WERI-Rb-1 (cell line): ENCODE data around the gene ST6GALNAC4.

Experiments used
- DNase-seq: peaks from one replicate; pipeline ENCODE4 v3.0.0-alpha.2; 2020
- H3K27ac ChIP-seq: fragments of 250-450 bp; sonication (Bioruptor Pico); 2 replicates; pipeline ENCODE4 v1.5.1; 2020; ENCODE audit warnings: mild to moderate bottlenecking, moderate library complexity
- H3K27me3 ChIP-seq: fragments of 250-450 bp; sonication (Bioruptor Pico); 2 replicates; pipeline ENCODE4 v1.5.1; 2021; ENCODE audit warnings: mild to moderate bottlenecking, low read depth, moderate library complexity; ENCODE audit not compliant: insufficient read depth, severe bottlenecking
- H3K36me3 ChIP-seq: fragments of 250-450 bp; sonication (Bioruptor Pico); 2 replicates; pipeline ENCODE4 v1.5.1; 2020; ENCODE audit warnings: mild to moderate bottlenecking, moderate library complexity
- H3K4me3 ChIP-seq: 2 replicates; pipeline ENCODE4 v1.5.1; 2011; ENCODE audit warnings: low read depth, mild to moderate bottlenecking, control low read depth, low read length
- H3K9me3 ChIP-seq: fragments of 250-450 bp; sonication (Bioruptor Pico); 2 replicates; pipeline ENCODE4 v1.5.1; 2021; ENCODE audit warnings: mild to moderate bottlenecking, moderate library complexity; ENCODE audit not compliant: severe bottlenecking
- TF ChIP-seq, protein P1 (sequence below): IDR thresholded peaks from 2 replicates; pipeline ENCODE4 v1.5.1; 2011; ENCODE audit warnings: low read depth, mild to moderate bottlenecking, control low read depth, inconsistent platforms, low read length

The ST6GALNAC4 gene

DNA sequence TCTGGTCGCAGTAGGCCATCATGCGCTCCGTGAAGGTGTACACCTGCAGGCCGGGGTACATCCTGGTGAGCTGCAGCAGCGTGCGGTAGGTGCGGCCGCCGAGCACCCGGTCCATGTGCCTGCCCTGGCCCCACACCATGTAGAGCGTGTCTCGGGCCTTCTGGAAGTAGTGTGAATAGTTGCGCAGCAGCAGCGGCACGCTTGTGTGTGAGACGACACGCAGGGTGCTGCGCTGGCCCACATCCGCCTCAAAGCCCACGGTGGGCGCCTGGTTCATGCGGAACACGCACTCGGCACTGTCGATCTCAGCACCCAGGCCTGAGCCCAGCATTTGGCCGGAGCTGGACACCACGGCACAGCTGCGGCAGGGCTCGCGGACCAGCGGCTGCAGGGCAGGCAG, 4.5 kb downstream of the ST6GALNAC4 start:
- Histone ChIP-seq H3K27me3 (no peaks in the 10 kb centered on the region), H3K36me3 (peaks cover 28% of the 10 kb centered on the region), H3K4me3 (no peak overlapping the region), H3K27ac (no peak overlapping the region), H3K9me3 (no peaks in the 10 kb centered on the region)
- TF ChIP-seq, protein P1, sequence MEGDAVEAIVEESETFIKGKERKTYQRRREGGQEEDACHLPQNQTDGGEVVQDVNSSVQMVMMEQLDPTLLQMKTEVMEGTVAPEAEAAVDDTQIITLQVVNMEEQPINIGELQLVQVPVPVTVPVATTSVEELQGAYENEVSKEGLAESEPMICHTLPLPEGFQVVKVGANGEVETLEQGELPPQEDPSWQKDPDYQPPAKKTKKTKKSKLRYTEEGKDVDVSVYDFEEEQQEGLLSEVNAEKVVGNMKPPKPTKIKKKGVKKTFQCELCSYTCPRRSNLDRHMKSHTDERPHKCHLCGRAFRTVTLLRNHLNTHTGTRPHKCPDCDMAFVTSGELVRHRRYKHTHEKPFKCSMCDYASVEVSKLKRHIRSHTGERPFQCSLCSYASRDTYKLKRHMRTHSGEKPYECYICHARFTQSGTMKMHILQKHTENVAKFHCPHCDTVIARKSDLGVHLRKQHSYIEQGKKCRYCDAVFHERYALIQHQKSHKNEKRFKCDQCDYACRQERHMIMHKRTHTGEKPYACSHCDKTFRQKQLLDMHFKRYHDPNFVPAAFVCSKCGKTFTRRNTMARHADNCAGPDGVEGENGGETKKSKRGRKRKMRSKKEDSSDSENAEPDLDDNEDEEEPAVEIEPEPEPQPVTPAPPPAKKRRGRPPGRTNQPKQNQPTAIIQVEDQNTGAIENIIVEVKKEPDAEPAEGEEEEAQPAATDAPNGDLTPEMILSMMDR = no peak
- no peak for DNase-seq

DNA sequence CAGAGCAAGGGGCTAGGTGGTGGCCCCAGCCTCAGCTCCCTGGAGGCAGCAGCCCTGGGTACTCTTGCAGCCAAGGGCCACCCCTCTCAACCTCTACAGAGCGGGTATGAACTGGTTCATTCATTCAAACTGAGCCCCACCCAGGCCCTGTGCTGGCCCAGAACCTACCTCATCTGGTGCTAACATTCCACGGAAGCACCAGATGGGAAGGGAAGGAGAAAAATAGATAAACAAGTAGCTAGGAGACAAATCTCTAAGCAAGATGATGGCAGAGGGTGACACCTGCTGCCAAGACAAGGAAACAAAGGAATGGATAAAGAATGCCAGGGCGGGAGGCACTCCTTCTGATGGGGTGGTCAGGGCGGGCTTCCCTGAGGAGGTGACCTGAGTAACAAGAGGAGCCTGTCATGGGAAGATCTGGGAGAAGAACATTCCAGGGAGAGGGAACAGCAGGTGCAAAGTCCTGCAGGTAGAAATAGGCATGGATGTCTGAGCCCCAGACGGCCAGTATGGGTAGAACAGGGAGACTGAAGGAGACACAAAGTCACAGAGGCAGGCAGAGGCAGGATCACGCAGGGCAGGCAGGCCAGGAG, 6.1 kb downstream of the ST6GALNAC4 start:
- Histone ChIP-seq H3K9me3 (no peaks in the 10 kb centered on the region), H3K27ac (peak overlapping the region; percentile 48), H3K27me3 (no peaks in the 10 kb centered on the region), H3K36me3 (peaks cover 28% of the 10 kb centered on the region), H3K4me3 (no peak overlapping the region)
- peak; percentile 67 for DNase-seq
- TF ChIP-seq, protein P1 = peak; percentile 57; the same call in 1 of the 2 replicates

DNA sequence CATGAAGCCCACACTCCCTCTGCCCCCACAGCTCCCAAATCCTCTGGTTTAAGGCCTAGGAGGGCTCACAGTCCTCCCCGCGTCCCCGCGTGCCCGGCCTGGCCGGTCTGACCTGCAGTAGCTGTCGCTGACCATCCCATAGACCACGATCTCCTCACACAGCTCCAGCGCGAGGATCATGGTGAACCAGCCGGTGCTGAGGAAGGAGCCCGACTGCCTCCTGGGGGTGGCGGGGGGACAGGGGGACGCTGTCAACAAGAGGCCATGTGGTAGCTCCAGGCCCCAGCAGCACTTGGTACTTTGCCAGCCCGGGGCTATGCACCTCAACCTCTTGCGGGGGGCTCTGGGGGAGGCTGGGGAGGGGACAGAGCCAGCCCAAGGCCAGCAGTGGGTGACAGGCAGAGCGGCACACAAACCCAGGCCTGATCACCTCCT, 7.0 kb downstream of the ST6GALNAC4 start:
- DNase-seq = no peak

DNA sequence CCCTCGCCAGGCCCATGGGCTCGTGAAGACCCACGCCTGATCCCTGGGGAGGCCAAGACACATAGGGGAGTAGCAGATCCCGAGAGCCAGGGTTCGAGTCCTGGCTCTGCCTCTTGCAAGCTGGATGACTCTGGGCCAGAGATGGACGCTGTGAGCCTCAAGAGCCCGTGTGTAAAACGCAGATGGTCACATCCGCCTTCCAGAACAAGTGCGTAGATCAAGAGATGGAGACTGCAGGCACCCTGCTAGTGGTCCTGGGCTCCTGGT, 8.2 kb downstream of the ST6GALNAC4 start:
- no peak overlapping the region for H3K27ac ChIP-seq
- TF ChIP-seq, protein P1 = no peak
- no peaks in the 10 kb centered on the region for H3K9me3 ChIP-seq
- no peak overlapping the region for H3K4me3 ChIP-seq
- peaks cover 25% of the 10 kb centered on the region for H3K36me3 ChIP-seq
- no peaks in the 10 kb centered on the region for H3K27me3 ChIP-seq
- DNase-seq = no peak

More for the DNA sequence above, 7.0 kb downstream of the ST6GALNAC4 start:
- H3K27me3 ChIP-seq = no peaks in the 10 kb centered on the region
- TF ChIP-seq, protein P1 = no peak
- peak overlapping the region; percentile 48 for H3K27ac ChIP-seq
- H3K36me3 ChIP-seq = peaks cover 28% of the 10 kb centered on the region
- H3K9me3 ChIP-seq = no peaks in the 10 kb centered on the region
- H3K4me3 ChIP-seq = no peak overlapping the region

DNA sequence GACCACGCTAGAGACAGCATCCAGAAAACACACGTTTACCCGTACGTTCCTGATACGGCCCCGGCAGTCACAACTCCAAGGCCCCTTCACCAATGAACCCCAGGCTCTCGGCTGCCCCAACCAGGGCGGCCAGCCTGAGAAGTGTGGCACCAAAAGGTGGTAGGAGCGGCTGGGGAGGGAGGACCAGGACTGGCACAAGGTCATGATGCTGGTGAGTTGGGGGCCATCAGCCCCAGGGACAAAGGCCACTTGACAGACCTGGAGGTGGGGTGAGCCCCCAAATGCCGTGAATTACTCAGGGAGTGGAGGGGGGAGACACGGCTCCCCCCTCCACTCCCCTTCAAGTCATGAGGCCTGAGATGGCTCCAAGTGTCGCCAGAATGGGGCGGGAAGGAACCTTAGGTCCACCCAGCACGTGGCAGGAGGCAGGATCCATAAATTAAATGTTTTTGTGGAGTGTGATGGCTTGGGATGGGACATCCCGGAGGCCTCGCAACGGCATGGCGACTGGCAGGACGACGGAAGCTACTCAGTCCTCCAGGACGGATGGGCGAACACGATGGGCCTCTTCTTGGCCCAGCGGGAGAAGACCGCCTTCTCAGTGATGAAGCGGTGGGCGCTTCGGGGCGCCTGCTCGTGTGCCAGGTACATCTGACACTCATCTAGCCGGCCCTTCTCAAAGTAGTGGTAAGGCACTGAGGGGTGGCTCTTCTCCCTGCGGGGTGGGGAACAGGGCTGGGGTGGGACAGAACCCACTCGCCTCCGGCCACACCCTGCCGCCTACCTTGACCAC, 8.8 kb downstream of the ST6GALNAC4 start:
- peaks cover 24% of the 10 kb centered on the region for H3K36me3 ChIP-seq
- no peaks in the 10 kb centered on the region for H3K27me3 ChIP-seq
- TF ChIP-seq, protein P1 = no peak
- DNase-seq = no peak
- no peaks in the 10 kb centered on the region for H3K9me3 ChIP-seq
- H3K4me3 ChIP-seq = no peak overlapping the region
- H3K27ac ChIP-seq = no peak overlapping the region
